HG03520 (cell line): Measurements from ENCODE around the gene SLC35C1.

Source experiments
- ATAC-seq: cut with Tn5 transposase; IDR thresholded peaks from one replicate; pipeline ENCODE4 v1.9.1; 2021; ENCODE audit warnings: mild to moderate bottlenecking, moderate library complexity; ENCODE audit not compliant: unreplicated experiment

SLC35C1 gene

GRCh38 chr11:45843158-45843924 is 38.4 kb downstream of the SLC35C1 start:
- ATAC-seq: no peak

GRCh38 chr11:45844822-45845578 is 40.1 kb downstream of the SLC35C1 start:
- ATAC-seq: no peak

GRCh38 chr11:45846174-45846675 is 41.3 kb downstream of the SLC35C1 start:
- ATAC-seq: no peak

GRCh38 chr11:45846974-45847910 is 42.3 kb downstream of the SLC35C1 start, which contains the start of gene CRY2:
Gene CRY2, plus strand, starts transcription at chr11:45847475. Its CDS starts 16 bp downstream, at chr11:45847491.
- peak; percentile 88 for ATAC-seq

GRCh38 chr11:45847911-45848316 is 43.0 kb downstream of the SLC35C1 start:
- peak; percentile 4 for ATAC-seq

- ATAC-seq: no peak
Observed at GRCh38 chr11:45848654-45849081, 43.7 kb downstream of the SLC35C1 start.

GRCh38 chr11:45850446-45850845 is 45.5 kb downstream of the SLC35C1 start:
- no peak for ATAC-seq

- ATAC-seq: no peak
Observed at GRCh38 chr11:45851228-45851627, 46.3 kb downstream of the SLC35C1 start.

GRCh38 chr11:45852018-45852711 is 47.2 kb downstream of the SLC35C1 start:
- no peak for ATAC-seq

- no peak for ATAC-seq
Observed at GRCh38 chr11:45852712-45853101, 47.8 kb downstream of the SLC35C1 start.

GRCh38 chr11:45853332-45854219 is 48.6 kb downstream of the SLC35C1 start:
- no peak for ATAC-seq

- ATAC-seq: no peak
Observed at GRCh38 chr11:45855308-45855707, 50.4 kb downstream of the SLC35C1 start.

- ATAC-seq: no peak
Observed at GRCh38 chr11:45856044-45856468, 51.1 kb downstream of the SLC35C1 start.

- no peak for ATAC-seq
Observed at GRCh38 chr11:45857961-45858474, 53.1 kb downstream of the SLC35C1 start.

- no peak for ATAC-seq
Observed at GRCh38 chr11:45858751-45859398, 53.9 kb downstream of the SLC35C1 start.

- ATAC-seq: no peak
Observed at GRCh38 chr11:45859661-45860140, 54.8 kb downstream of the SLC35C1 start.

- ATAC-seq: no peak
Observed at GRCh38 chr11:45860348-45860747, 55.4 kb downstream of the SLC35C1 start.
